Endothelial cell (in vitro differentiated cells): ENCODE measurements around the gene ELOF1. TPM values are rescaled to one million over a fixed set of nuclear protein-coding genes. Genes with fewer than 3 reads are reported as not detected.

Experiments
- DNase-seq: peaks from one replicate; pipeline ENCODE4 v3.0.0; 2021; ENCODE audit warnings: low spot score
- H3K27ac Mint-ChIP-seq: one replicate; pipeline ENCODE4 v1.8.0; 2021; ENCODE audit warnings: mixed read lengths, inconsistent platforms; ENCODE audit not compliant: unreplicated experiment
- H3K27me3 Mint-ChIP-seq: one replicate; pipeline ENCODE4 v1.8.0; 2021; ENCODE audit warnings: mild to moderate bottlenecking, moderate library complexity, mixed read lengths, inconsistent platforms; ENCODE audit not compliant: unreplicated experiment
- H3K36me3 Mint-ChIP-seq: one replicate; pipeline ENCODE4 v1.8.0; 2021; ENCODE audit warnings: mild to moderate bottlenecking, low read depth, mixed read lengths, inconsistent platforms; ENCODE audit not compliant: unreplicated experiment
- H3K4me1 Mint-ChIP-seq: one replicate; pipeline ENCODE4 v1.8.0; 2021; ENCODE audit warnings: mild to moderate bottlenecking, mixed read lengths, inconsistent platforms; ENCODE audit not compliant: unreplicated experiment
- H3K4me3 Mint-ChIP-seq: one replicate; pipeline ENCODE4 v1.8.0; 2021; ENCODE audit warnings: mild to moderate bottlenecking, mixed read lengths, inconsistent platforms; ENCODE audit not compliant: unreplicated experiment
- H3K9me3 Mint-ChIP-seq: one replicate; pipeline ENCODE4 v1.8.0; 2021; ENCODE audit warnings: mixed read lengths, inconsistent platforms; ENCODE audit not compliant: unreplicated experiment
- CTCF ChIP-seq: fragments of 200-600 bp; sonication (generic); IDR thresholded peaks from one replicate; pipeline ENCODE4 v1.5.0; 2021; ENCODE audit warnings: antibody characterized with exemption; ENCODE audit not compliant: unreplicated experiment
- total RNA-seq: library from RNA; stranded (reverse); fragmentation: NEBNext Ultra II Directional; extraction: Animal tissue kit (Norgen Biotek cat#: 25700); gene quantifications from one replicate; pipeline ENCODE4 v1.2.1, GENCODE V29; 2021; ENCODE audit not compliant: unreplicated experiment

The ELOF1 gene
- total RNA-seq, 1 donor from 2014 or later: 44.0 TPM

- no peaks in the 10 kb centered on the region for H3K9me3 Mint-ChIP-seq
- peaks cover 3% of the 10 kb centered on the region for H3K36me3 Mint-ChIP-seq
- H3K27ac Mint-ChIP-seq: peak overlapping the region; percentile 74
- no peak for TF ChIP-seq CTCF
- peaks cover 7% of the 10 kb centered on the region for H3K27me3 Mint-ChIP-seq
- DNase-seq: peak; percentile 97
- peak overlapping the region; percentile 90 for H3K4me3 Mint-ChIP-seq
- H3K4me1 Mint-ChIP-seq: no peaks in the 10 kb centered on the region
Observed at GRCh38 chr19:11505032-11505503, 54.0 kb downstream of the ELOF1 start.

GRCh38 chr19:11504502-11505031 is 54.5 kb downstream of the ELOF1 start:
- DNase-seq: no peak
- Mint-ChIP-seq H3K36me3 (peaks cover 3% of the 10 kb centered on the region), H3K4me1 (no peaks in the 10 kb centered on the region), H3K27ac (peak overlapping the region; percentile 74), H3K4me3 (peak overlapping the region; percentile 90), H3K9me3 (no peaks in the 10 kb centered on the region), H3K27me3 (peaks cover 7% of the 10 kb centered on the region)
- TF ChIP-seq CTCF: no peak

Other genes starting within 250 kb of the ELOF1 start
- gene RAB3D, start 219.6 kb downstream of the ELOF1 start, total RNA-seq: 76.0 TPM
- gene TMEM205, start 213.0 kb downstream of the ELOF1 start, total RNA-seq: 68.9 TPM
- gene CCDC159, start 212.7 kb downstream of the ELOF1 start, total RNA-seq: 22.3 TPM
- 13.7 TPM for gene PLPPR2, start 203.8 kb downstream of the ELOF1 start, total RNA-seq
- 3.3 TPM for gene SWSAP1, start 184.6 kb downstream of the ELOF1 start, total RNA-seq
- gene EPOR, start 174.9 kb downstream of the ELOF1 start, total RNA-seq: 18.4 TPM
- gene RGL3, start 139.9 kb downstream of the ELOF1 start, total RNA-seq: 0.69 TPM
- 0.64 TPM for gene ODAD3, start 124.1 kb downstream of the ELOF1 start, total RNA-seq
- gene PRKCSH, start 123.6 kb downstream of the ELOF1 start, total RNA-seq: 466 TPM
- 0.54 TPM for gene ELAVL3, start 78.2 kb downstream of the ELOF1 start, total RNA-seq
- gene ZNF653, start 53.4 kb downstream of the ELOF1 start, total RNA-seq: 7.7 TPM
- gene ECSIT, start 30.1 kb downstream of the ELOF1 start, total RNA-seq: 16.7 TPM
- 1.5 TPM for gene CNN1, start 20.4 kb downstream of the ELOF1 start, total RNA-seq
- 0.95 TPM for gene ACP5, start 18.4 kb upstream of the ELOF1 start, total RNA-seq
- gene ZNF627, start 38.3 kb upstream of the ELOF1 start, total RNA-seq: 21.9 TPM
- 6.7 TPM for gene ZNF823, start 179.7 kb upstream of the ELOF1 start, total RNA-seq
- gene ZNF441, start 207.8 kb upstream of the ELOF1 start, total RNA-seq: 0.05 TPM
- not detected for gene ZNF491, start 239.3 kb upstream of the ELOF1 start, total RNA-seq